ENCODE data around the gene SCARF2.

SCARF2 gene

DNA sequence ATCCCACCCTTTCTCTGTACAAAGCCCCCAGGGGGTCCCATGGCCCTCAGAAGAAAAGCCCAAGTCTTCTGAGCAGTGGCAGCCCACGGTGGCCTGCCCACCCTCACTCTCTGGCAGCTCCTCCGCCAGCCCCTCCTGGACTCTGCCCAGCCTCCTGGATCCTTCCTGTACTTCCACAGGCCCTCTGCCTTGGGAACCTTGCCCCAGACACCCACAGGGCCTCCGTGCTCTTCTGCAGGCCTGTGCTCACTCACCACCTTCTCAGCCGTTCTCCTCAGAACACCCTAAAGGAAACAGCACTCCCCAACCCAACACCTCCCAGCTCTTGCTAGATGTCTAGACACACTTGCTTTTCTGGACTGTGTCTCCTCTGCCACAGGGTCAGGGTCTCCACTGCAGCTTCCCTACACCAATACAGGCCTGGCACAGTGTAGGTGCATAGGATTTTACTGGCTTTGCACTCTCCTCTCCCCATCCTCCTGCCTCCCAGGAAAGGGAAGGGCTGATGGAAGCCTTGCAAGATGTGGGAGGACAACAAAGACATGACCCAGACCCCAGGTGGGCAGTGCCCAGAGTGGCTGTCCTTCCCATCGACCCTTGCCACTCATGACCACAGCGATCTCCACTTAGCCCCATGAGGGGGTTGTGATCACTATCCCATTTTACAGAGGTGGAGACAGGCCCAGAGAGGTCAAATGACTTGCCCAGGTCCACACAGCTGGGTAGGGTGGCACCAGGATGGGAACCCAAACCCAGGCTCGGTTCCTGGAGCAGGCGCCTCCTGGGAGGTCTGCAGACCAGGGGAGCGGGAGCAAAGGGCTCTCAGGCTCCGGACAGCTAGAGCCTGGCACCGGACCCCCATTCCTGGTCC lies 2.0 kb downstream of the SCARF2 start:
- TF ChIP-seq FOXP2 (optimal IDR thresholded peaks at IDR 0.05; ENCODE audit: borderline replicate concordance, extremely low read depth, extremely low read length, insufficient read depth) (no peak), SIN3A (IDR thresholded peaks at IDR 0.05; ENCODE audit: borderline replicate concordance, insufficient read depth, low read length) (no peak), TAF1 (IDR thresholded peaks at IDR 0.05; ENCODE audit: borderline replicate concordance, insufficient read depth, low read length) (no peak), POLR2AphosphoS5 (IDR thresholded peaks at IDR 0.05; ENCODE audit: low read depth, low read length) (no peak)
- TF ChIP-seq, protein P1, sequence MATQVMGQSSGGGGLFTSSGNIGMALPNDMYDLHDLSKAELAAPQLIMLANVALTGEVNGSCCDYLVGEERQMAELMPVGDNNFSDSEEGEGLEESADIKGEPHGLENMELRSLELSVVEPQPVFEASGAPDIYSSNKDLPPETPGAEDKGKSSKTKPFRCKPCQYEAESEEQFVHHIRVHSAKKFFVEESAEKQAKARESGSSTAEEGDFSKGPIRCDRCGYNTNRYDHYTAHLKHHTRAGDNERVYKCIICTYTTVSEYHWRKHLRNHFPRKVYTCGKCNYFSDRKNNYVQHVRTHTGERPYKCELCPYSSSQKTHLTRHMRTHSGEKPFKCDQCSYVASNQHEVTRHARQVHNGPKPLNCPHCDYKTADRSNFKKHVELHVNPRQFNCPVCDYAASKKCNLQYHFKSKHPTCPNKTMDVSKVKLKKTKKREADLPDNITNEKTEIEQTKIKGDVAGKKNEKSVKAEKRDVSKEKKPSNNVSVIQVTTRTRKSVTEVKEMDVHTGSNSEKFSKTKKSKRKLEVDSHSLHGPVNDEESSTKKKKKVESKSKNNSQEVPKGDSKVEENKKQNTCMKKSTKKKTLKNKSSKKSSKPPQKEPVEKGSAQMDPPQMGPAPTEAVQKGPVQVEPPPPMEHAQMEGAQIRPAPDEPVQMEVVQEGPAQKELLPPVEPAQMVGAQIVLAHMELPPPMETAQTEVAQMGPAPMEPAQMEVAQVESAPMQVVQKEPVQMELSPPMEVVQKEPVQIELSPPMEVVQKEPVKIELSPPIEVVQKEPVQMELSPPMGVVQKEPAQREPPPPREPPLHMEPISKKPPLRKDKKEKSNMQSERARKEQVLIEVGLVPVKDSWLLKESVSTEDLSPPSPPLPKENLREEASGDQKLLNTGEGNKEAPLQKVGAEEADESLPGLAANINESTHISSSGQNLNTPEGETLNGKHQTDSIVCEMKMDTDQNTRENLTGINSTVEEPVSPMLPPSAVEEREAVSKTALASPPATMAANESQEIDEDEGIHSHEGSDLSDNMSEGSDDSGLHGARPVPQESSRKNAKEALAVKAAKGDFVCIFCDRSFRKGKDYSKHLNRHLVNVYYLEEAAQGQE (IDR thresholded peaks at IDR 0.05; ENCODE audit: insufficient read depth in 1 of 2, low read depth in 2 of 2, low read length in 2 of 2): no peak

DNA sequence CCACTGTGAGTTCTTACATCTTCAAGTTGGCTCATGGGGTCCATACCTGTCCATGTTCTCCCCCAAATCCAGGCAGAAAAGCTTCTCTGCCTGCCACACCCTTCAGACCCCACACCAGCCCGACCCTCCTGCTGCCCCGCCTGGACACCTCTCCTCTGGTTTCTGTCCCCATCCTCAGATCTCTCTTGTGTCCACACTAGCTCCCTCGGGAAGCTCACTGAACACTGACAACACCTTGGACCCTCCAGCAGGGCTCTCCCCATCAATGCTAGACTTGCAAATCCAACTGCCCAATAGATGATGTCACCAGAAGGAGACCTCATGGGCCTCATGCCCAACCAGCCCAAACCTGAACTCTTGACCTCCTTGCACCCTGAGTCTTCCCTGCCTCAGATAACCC lies 2.9 kb downstream of the SCARF2 start:
- TF ChIP-seq TAF1 (IDR thresholded peaks at IDR 0.05; ENCODE audit: borderline replicate concordance, insufficient read depth, low read length) (no peak), SIN3A (IDR thresholded peaks at IDR 0.05; ENCODE audit: borderline replicate concordance, insufficient read depth, low read length) (no peak), FOXP2 (optimal IDR thresholded peaks at IDR 0.05; ENCODE audit: borderline replicate concordance, extremely low read depth, extremely low read length, insufficient read depth) (no peak), POLR2AphosphoS5 (IDR thresholded peaks at IDR 0.05; ENCODE audit: low read depth, low read length) (no peak)
- TF ChIP-seq, protein P1 (IDR thresholded peaks at IDR 0.05; ENCODE audit: insufficient read depth in 1 of 2, low read depth in 2 of 2, low read length in 2 of 2): no peak

GRCh38 chr22:20434264-20434751 lies 3.3 kb downstream of the SCARF2 start:
- no peak for TF ChIP-seq SIN3A (IDR thresholded peaks at IDR 0.05; ENCODE audit: borderline replicate concordance, insufficient read depth, low read length)
- no peak for TF ChIP-seq FOXP2 (optimal IDR thresholded peaks at IDR 0.05; ENCODE audit: borderline replicate concordance, extremely low read depth, extremely low read length, insufficient read depth)
- no peak for TF ChIP-seq POLR2AphosphoS5 (IDR thresholded peaks at IDR 0.05; ENCODE audit: low read depth, low read length)
- TF ChIP-seq TAF1 (IDR thresholded peaks at IDR 0.05; ENCODE audit: borderline replicate concordance, insufficient read depth, low read length): no peak
- TF ChIP-seq, protein P1 (IDR thresholded peaks at IDR 0.05; ENCODE audit: insufficient read depth in 1 of 2, low read depth in 2 of 2, low read length in 2 of 2): no peak

GRCh38 chr22:20433686-20434241 lies 3.9 kb downstream of the SCARF2 start:
- TF ChIP-seq SIN3A (IDR thresholded peaks at IDR 0.05; ENCODE audit: borderline replicate concordance, insufficient read depth, low read length) (no peak), TAF1 (IDR thresholded peaks at IDR 0.05; ENCODE audit: borderline replicate concordance, insufficient read depth, low read length) (no peak), FOXP2 (optimal IDR thresholded peaks at IDR 0.05; ENCODE audit: borderline replicate concordance, extremely low read depth, extremely low read length, insufficient read depth) (no peak), POLR2AphosphoS5 (IDR thresholded peaks at IDR 0.05; ENCODE audit: low read depth, low read length) (no peak)
- TF ChIP-seq, protein P1 (IDR thresholded peaks at IDR 0.05; ENCODE audit: insufficient read depth in 1 of 2, low read depth in 2 of 2, low read length in 2 of 2): no peak
